GM12865 (cell line): ENCODE data around the gene NUSAP1.

Experiments
- DNase-seq: peaks from one replicate; pipeline ENCODE4 v3.0.0; 2010; ENCODE audit warnings: low read depth
- H3K4me3 ChIP-seq: 2 replicates; pipeline ENCODE4 v1.5.1; 2011; ENCODE audit warnings: mild to moderate bottlenecking, low read depth, low read length, control low read depth
- TF ChIP-seq, protein P1 (sequence below): IDR thresholded peaks from 2 replicates; pipeline ENCODE4 v1.5.1; 2011; ENCODE audit warnings: low read length, control low read depth, low read depth, inconsistent platforms; ENCODE audit not compliant: insufficient read depth; ENCODE audit errors: missing control alignments

NUSAP1 gene

DNA sequence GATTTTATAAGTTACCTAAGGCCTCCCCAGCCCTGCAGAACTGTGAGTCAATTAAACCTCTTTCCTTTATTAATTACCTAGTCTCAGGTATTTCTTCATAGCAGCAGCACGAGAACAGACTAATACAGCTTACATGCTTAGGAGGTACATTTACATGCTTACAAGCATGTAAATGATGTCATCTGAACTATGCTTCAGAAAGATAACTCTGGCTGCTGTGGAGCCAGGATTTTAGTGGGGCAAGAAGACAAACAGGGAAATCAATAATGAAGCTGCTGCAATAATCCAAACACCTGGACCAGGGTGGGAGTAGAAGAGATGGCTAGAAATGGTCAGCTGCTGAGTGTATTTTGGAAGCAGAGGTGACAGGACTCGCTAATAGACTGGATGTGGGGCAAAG lies 60.0 kb downstream of the NUSAP1 start:
- no peak for DNase-seq
- no peak overlapping the region for H3K4me3 ChIP-seq
- TF ChIP-seq, protein P1, sequence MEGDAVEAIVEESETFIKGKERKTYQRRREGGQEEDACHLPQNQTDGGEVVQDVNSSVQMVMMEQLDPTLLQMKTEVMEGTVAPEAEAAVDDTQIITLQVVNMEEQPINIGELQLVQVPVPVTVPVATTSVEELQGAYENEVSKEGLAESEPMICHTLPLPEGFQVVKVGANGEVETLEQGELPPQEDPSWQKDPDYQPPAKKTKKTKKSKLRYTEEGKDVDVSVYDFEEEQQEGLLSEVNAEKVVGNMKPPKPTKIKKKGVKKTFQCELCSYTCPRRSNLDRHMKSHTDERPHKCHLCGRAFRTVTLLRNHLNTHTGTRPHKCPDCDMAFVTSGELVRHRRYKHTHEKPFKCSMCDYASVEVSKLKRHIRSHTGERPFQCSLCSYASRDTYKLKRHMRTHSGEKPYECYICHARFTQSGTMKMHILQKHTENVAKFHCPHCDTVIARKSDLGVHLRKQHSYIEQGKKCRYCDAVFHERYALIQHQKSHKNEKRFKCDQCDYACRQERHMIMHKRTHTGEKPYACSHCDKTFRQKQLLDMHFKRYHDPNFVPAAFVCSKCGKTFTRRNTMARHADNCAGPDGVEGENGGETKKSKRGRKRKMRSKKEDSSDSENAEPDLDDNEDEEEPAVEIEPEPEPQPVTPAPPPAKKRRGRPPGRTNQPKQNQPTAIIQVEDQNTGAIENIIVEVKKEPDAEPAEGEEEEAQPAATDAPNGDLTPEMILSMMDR: no peak

DNA sequence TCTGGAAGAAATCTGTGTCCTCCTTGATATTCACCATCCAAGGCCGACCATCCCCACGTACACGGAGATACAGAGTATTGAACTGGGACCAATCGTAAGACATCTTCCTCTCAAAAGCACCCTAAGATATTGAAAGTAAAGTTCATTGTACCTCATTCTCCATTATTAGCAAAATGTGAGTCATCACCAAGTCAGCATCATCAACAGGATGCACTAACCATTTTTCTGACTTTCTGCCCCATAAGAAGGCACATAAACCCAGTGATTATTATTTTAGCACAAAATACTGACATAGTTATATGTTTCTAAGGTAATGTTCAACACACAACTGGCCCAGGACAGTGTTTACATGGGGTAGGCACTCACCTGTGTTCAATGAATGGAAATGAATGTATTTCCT lies 62.2 kb downstream of the NUSAP1 start:
- no peak for DNase-seq
- H3K4me3 ChIP-seq: no peak overlapping the region
- TF ChIP-seq, protein P1: no peak

DNA sequence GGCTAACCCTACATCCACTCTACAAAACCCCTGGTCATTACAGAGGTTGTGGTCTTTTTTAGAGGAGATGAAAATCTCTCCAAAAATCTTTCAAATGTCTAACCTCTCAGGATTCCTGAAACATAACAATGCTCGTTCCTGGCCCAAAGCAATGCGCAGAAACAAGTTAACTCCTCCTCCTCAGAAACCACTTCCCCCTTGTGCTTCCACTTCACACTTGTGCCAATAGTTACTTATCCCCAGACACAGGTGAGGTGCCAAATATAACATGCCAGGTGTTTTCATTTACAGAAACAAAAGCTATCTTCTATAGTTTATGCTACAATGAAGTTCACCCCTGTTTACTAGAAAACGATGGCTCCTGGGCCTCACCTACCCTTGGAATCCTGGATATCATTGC lies 63.4 kb downstream of the NUSAP1 start:
- TF ChIP-seq, protein P1: no peak
- no peak for DNase-seq

DNA sequence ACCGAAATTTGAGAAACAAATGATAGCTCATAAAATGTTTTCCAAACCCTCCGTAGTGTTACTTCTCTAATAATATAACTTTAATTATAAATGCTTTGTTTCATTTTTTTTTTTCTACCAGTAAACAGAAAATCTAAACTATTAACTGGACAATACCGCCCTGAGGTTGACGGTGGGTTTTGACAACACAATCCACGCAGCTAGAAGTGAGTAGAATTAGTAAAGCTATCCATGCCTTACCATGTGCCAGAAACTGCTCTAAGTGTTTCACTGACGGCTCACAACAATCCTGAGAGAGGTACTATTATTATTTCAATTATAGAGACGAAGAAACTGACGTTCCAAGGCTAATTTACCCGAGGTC lies 69.2 kb downstream of the NUSAP1 start:
- TF ChIP-seq, protein P1: no peak
- DNase-seq: no peak
- peak overlapping the region; percentile 98 for H3K4me3 ChIP-seq

More for the DNA sequence above, 63.4 kb downstream of the NUSAP1 start:
- no peak overlapping the region for H3K4me3 ChIP-seq

DNA sequence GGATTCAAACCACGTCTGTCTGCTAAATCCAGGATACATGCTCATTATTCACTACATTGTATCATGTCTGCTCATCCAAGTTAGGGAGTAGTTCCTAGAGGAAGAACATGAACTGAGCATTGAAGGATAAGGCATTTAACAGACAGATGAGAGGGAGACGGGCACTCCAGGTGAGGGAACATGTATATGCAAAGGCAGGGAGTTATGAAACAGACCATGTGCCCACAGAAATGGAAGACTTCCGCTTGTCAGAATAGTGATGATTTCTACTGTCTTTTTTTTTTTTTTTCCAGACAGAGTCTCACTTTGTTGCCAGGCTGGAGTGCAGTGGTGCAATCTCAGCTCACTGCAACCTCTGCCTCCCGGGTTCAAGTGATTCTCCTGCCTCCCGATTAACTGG lies 74.7 kb downstream of the NUSAP1 start:
- TF ChIP-seq, protein P1: no peak
- DNase-seq: no peak
- H3K4me3 ChIP-seq: no peak overlapping the region

DNA sequence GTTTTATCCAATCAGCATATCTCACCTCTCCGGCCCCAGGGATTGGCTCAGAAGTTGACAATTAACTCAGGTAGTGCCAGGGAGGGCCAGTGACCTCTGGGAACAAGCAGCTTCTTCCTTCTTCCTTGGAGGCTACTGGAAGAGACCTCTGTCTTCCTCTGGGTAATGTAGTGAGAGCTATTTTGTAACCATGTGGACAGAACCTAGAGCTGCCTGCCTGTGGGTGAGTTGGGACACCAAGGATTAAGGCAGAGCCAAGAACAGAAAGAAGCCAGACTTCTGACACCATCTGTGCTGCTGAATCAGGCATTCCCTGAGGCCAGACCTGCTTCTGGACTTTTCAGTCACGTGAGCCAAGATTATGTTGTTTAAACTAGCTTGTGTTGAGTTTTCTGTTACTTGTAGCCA lies 75.6 kb downstream of the NUSAP1 start:
- TF ChIP-seq, protein P1: no peak
- no peak overlapping the region for H3K4me3 ChIP-seq
- no peak for DNase-seq

DNA sequence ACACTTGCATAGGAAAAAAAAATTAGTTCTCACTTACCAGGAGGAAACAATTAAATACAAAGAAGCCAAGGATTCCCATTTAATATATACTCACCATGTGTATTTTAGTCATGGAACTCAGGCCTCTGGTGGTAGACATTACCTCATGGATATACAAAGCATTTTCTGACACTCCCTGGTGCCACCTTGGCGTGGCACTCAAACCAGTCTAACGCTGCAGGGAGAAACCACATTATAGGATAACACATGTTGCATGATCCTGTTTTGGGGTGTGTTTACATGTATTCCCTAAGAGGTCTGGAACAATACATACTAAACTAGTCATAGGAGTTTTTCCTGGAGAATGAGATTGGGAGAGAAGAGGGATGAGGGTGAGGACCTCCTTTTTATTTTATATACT lies 78.3 kb downstream of the NUSAP1 start:
- TF ChIP-seq, protein P1: no peak
- H3K4me3 ChIP-seq: no peak overlapping the region
- no peak for DNase-seq
